Measurements from ENCODE around the gene TRAPPC12.

- TF ChIP-seq, protein P1, sequence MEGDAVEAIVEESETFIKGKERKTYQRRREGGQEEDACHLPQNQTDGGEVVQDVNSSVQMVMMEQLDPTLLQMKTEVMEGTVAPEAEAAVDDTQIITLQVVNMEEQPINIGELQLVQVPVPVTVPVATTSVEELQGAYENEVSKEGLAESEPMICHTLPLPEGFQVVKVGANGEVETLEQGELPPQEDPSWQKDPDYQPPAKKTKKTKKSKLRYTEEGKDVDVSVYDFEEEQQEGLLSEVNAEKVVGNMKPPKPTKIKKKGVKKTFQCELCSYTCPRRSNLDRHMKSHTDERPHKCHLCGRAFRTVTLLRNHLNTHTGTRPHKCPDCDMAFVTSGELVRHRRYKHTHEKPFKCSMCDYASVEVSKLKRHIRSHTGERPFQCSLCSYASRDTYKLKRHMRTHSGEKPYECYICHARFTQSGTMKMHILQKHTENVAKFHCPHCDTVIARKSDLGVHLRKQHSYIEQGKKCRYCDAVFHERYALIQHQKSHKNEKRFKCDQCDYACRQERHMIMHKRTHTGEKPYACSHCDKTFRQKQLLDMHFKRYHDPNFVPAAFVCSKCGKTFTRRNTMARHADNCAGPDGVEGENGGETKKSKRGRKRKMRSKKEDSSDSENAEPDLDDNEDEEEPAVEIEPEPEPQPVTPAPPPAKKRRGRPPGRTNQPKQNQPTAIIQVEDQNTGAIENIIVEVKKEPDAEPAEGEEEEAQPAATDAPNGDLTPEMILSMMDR (IDR thresholded peaks at IDR 0.05), result no peak
- TF ChIP-seq EP300 (IDR thresholded peaks at IDR 0.05) (no peak), POLR2A (IDR thresholded peaks at IDR 0.05) (no peak)
Measured at GRCh38 chr2:3349211-3349693, 30.2 kb upstream of the TRAPPC12 start.
